AG04449 (cell line): ENCODE data around the gene SEC11A.
"Not testable (repeated sequence)": the region's sequence is repeated elsewhere in the genome, so short reads cannot be mapped to it uniquely, and the experiment has no call there.

ENCODE experiments used
- CTCF ChIA-PET: fragments of 350-600 bp; formaldehyde crosslinking; extraction: SDS; loops from one replicate; lab custom pipeline; 2021; ENCODE audit warnings: antibody characterized with exemption; lab: Yijun Ruan, JAX
- POLR2A ChIA-PET: fragments of 400-600, 350-600 bp; formaldehyde crosslinking; extraction: SDS; loops from one replicate; lab custom pipeline; 2020; ENCODE audit warnings: antibody characterized with exemption, inconsistent platforms; lab: Yijun Ruan, JAX
- DNase-seq: peaks from one replicate; pipeline ENCODE4 v3.0.0-alpha.2; 2010; ENCODE audit warnings: low read depth, low spot score
- H3K4me3 ChIP-seq: 2 replicates; pipeline ENCODE4 v1.5.1; 2011; ENCODE audit warnings: low read depth, mild to moderate bottlenecking, control low read depth, low read length
- TF ChIP-seq, protein P1 (sequence below): IDR thresholded peaks from one replicate; pipeline ENCODE4 v1.5.1; 2011; ENCODE audit warnings: mild to moderate bottlenecking, moderate library complexity, low read length, control low read depth, inconsistent platforms; ENCODE audit not compliant: insufficient read depth; ENCODE audit errors: missing control alignments

The SEC11A gene

DNA sequence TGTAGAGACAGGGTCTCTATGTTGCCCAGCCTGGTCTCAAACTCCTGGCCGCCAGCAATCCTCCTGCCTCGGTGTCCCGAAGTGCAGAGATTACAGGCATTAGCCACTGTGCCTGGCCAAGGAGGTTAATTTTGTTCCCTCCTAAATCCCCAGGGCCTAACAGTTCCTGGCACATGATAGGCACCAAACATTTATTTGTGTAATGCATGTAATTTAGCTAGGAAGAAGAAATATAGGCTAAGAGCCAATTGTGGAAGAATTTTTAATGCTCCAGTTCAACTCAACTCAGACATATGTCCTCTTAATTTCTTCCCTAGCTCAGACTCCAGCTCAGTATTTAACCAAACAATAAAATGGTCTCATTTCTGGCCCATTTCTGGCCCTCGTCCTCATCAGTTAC lies 24.8 kb upstream of the SEC11A start:
- CTCF ChIA-PET, result no interaction called here
- POLR2A ChIA-PET, result no interaction called here
- TF ChIP-seq, protein P1, sequence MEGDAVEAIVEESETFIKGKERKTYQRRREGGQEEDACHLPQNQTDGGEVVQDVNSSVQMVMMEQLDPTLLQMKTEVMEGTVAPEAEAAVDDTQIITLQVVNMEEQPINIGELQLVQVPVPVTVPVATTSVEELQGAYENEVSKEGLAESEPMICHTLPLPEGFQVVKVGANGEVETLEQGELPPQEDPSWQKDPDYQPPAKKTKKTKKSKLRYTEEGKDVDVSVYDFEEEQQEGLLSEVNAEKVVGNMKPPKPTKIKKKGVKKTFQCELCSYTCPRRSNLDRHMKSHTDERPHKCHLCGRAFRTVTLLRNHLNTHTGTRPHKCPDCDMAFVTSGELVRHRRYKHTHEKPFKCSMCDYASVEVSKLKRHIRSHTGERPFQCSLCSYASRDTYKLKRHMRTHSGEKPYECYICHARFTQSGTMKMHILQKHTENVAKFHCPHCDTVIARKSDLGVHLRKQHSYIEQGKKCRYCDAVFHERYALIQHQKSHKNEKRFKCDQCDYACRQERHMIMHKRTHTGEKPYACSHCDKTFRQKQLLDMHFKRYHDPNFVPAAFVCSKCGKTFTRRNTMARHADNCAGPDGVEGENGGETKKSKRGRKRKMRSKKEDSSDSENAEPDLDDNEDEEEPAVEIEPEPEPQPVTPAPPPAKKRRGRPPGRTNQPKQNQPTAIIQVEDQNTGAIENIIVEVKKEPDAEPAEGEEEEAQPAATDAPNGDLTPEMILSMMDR, result no peak
- no peak for DNase-seq
- no peak overlapping the region for H3K4me3 ChIP-seq

DNA sequence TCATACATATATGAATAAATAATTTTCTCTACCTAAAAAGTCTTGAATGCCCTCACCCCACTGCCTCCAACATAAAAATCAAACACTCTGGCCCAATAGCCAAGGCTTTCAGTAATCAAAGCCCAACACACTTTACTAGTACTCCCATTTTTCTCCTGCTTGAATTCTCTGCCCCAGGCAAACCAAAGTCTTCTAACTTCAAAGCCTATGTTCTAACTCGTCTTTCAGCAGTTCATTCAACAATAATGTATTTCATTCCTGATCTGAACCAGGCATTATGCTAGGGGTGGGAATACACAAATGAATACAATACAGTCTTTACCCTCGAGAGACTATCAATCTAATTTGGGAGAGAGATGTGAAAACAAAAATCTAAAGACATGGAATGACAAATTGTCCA lies 21.1 kb upstream of the SEC11A start:
- CTCF ChIA-PET, result interaction anchor here (1.1 kb wide), 1 partner anchor 7 kb away, joined by 4 read pairs; no protein-coding TSS in a partner anchor
- H3K4me3 ChIP-seq, result no peak overlapping the region
- no peak for DNase-seq
- POLR2A ChIA-PET, result no interaction called here
- TF ChIP-seq, protein P1, result no peak

DNA sequence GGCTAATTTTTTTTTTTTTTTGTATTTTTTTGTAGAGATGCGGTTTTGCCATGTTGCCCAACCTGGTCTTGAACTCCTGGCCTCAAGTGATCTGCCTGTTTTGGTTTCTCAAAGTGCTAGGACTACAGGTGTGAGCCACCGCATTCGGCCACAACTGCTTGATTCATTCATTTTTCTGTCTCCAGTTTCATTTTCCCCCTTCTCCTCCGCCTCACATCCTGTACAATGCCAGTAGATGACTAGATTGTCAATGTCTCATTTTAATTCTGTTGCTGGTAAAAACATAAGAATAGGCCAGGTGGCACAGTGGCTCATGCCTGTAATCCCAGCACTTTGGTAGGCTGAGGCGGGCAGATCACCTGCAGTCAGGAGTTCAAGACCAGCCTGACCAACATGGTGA lies 20.4 kb upstream of the SEC11A start:
- DNase-seq, result no peak
- POLR2A ChIA-PET, result no interaction called here
- TF ChIP-seq, protein P1, result no peak
- CTCF ChIA-PET, result interaction anchor here (1.0 to 1.1 kb wide), 3 partner anchors 8 to 20 kb away, joined by 4 to 7 read pairs (median 4); no protein-coding TSS in a partner anchor
- no peak overlapping the region for H3K4me3 ChIP-seq

DNA sequence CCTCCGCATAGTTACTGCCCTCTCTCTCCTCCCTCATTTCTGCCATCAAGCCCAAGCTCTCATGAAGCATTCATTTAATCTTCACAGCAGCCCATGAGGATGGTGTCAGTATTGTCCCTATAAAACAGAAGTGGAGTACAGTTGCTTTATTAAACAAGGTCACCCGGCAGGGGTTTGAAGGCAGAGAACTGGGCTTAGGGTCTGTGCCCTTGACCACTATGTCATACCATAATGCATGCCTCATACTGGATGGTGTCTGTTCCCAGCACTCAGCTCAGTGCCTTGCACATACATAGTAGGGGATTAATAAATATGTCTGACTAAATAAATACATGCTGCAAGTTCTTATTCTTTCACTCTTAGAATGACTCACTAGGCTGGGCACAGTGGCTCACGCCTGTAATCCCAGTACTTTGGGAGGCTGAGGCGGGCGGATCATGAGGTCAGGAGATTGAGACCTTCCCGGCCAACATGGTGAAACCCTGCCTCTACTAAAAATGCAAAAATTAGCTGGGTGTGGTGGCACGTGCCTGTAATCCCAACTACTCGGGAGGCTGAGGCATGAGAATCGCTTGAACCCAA lies 19.6 kb upstream of the SEC11A start:
- POLR2A ChIA-PET, result interaction anchor here (0.6 to 1.5 kb wide), 3 partner anchors 17 to 98 kb away, joined by 3 to 10 read pairs (median 4); partner anchors contain the start of gene SEC11A
- CTCF ChIA-PET, result interaction anchor here (1.0 to 1.3 kb wide), 4 partner anchors 9 to 19 kb away, joined by 3 to 7 read pairs (median 4); no protein-coding TSS in a partner anchor
- not testable (repeated sequence) for DNase-seq, H3K4me3 ChIP-seq

DNA sequence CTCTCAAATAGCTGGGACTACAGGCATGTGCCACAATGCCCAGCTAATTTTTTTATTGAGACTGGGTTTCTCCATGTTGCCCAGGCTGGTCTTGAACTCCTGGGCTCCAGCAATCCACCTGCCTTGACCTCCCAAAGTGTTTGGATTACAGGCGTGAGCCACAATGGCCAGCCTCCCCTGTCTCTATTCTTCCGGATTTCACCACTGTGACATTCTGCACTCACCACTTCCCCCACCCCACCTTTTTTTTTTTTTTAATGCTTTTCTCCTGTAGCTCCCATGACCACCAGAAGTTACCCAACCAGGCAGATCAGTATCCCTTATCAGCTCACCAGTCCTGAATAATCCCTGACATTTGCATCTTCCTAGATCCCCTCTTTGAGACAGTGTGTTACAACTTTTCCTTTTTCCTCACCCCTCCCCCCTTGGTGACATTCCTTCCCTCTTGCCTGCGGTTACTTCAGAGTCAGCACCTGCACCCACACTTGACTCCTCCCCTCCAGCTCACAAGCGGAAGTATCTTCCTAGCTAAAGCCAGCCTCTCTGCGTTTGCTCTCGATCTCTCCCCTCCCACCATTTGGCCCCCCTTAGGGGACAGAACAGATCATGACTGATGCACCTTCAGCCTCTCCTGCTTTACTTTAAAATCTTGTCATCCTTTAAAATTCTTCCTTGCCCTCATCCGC lies 19.0 kb upstream of the SEC11A start:
- ChIA-PET CTCF (interaction anchor here (0.8 to 1.3 kb wide), 3 partner anchors 9 to 193 kb away, joined by 3 to 5 read pairs (median 3); no protein-coding TSS in a partner anchor), POLR2A (interaction anchor here (0.6 to 1.5 kb wide), 3 partner anchors 17 to 97 kb away, joined by 3 to 10 read pairs (median 4); partner anchors contain the start of gene SEC11A)
- no peak for DNase-seq
- TF ChIP-seq, protein P1, result no peak
- no peak overlapping the region; the same call in 1 of the 2 replicates for H3K4me3 ChIP-seq

DNA sequence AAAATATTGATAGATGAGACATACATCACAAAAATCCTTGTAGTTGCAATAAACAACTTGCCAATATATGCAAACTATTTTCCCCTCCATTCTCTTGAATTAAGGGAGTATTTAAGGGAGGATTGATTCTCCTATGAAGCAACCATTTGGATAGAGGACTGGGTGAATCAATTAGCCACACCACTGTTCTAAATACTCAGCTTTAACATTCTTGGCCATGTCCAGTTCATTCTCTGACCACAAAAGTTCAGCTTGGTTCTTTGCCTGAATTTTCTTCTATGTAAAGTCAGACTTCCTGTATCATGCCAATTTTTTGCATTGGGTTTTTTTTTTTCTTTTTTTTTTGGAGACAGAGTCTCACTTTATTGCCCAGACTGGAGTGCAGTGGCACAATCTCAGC lies 15.8 kb upstream of the SEC11A start:
- ChIA-PET POLR2A (no interaction called here), CTCF (interaction anchor here (0.7 to 1.1 kb wide), 2 partner anchors 10 to 77 kb away, joined by 3 to 4 read pairs; no protein-coding TSS in a partner anchor)
- TF ChIP-seq, protein P1, result no peak
- DNase-seq, result no peak
- H3K4me3 ChIP-seq, result no peak overlapping the region
